ENCODE measurements around the gene HAX1.

DNA sequence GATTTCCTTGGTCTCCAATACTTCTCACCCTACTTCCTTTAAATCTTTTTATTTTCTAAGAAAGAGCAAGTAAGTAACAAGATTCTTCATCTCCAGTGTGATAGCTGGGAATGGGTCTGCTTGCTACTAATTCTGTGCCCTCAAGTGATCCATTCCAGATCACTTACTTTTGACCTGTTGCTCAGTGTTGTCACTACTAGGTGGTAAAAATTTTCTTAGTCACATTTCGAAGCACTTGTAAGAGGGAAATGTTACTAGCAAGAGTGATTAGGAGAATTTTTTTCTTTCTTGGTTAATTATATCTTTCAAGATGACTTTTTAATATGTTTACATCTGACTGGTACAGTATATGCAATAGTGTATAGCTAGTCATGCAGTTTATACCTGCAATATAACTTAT, 49.5 kb upstream of the HAX1 start:
- TF ChIP-seq, protein P1, sequence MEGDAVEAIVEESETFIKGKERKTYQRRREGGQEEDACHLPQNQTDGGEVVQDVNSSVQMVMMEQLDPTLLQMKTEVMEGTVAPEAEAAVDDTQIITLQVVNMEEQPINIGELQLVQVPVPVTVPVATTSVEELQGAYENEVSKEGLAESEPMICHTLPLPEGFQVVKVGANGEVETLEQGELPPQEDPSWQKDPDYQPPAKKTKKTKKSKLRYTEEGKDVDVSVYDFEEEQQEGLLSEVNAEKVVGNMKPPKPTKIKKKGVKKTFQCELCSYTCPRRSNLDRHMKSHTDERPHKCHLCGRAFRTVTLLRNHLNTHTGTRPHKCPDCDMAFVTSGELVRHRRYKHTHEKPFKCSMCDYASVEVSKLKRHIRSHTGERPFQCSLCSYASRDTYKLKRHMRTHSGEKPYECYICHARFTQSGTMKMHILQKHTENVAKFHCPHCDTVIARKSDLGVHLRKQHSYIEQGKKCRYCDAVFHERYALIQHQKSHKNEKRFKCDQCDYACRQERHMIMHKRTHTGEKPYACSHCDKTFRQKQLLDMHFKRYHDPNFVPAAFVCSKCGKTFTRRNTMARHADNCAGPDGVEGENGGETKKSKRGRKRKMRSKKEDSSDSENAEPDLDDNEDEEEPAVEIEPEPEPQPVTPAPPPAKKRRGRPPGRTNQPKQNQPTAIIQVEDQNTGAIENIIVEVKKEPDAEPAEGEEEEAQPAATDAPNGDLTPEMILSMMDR (IDR thresholded peaks at IDR 0.05; ENCODE audit: insufficient read depth, low read depth, low read length) = no peak
- TF ChIP-seq EZH2 (IDR thresholded peaks at IDR 0.05; ENCODE audit: insufficient read depth, low read length) = no peak

All from astrocyte (in vitro differentiated cells and primary cell).